GM19043 (cell line): ENCODE results near the gene RHEB.

Source experiments
- ATAC-seq: cut with Tn5 transposase; IDR thresholded peaks from one replicate; pipeline ENCODE4 v1.9.1; 2021; ENCODE audit warnings: low read depth; ENCODE audit not compliant: unreplicated experiment

Gene RHEB

GRCh38 chr7:151423226-151423625, 96.5 kb downstream of the RHEB start:
- no peak for ATAC-seq

GRCh38 chr7:151422212-151422611, 97.5 kb downstream of the RHEB start:
- ATAC-seq, result no peak

GRCh38 chr7:151420144-151420543, 99.6 kb downstream of the RHEB start:
- no peak for ATAC-seq

GRCh38 chr7:151416941-151417315, 102.8 kb downstream of the RHEB start:
- ATAC-seq, result no peak

- ATAC-seq, result no peak
Measured at GRCh38 chr7:151416112-151416940, 103.4 kb downstream of the RHEB start.
